ENCODE data around the gene CHST3.

- TF ChIP-seq, protein P1, sequence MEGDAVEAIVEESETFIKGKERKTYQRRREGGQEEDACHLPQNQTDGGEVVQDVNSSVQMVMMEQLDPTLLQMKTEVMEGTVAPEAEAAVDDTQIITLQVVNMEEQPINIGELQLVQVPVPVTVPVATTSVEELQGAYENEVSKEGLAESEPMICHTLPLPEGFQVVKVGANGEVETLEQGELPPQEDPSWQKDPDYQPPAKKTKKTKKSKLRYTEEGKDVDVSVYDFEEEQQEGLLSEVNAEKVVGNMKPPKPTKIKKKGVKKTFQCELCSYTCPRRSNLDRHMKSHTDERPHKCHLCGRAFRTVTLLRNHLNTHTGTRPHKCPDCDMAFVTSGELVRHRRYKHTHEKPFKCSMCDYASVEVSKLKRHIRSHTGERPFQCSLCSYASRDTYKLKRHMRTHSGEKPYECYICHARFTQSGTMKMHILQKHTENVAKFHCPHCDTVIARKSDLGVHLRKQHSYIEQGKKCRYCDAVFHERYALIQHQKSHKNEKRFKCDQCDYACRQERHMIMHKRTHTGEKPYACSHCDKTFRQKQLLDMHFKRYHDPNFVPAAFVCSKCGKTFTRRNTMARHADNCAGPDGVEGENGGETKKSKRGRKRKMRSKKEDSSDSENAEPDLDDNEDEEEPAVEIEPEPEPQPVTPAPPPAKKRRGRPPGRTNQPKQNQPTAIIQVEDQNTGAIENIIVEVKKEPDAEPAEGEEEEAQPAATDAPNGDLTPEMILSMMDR (IDR thresholded peaks at IDR 0.05 in 8 of 11, conservative IDR thresholded peaks at IDR 0.05 in 3 of 11): no peak
- TF ChIP-seq POLR2A (IDR thresholded peaks at IDR 0.05) (no peak), POLR2AphosphoS5 (IDR thresholded peaks at IDR 0.05) (no peak)
Measured at GRCh38 chr10:71939861-71940474, 24.2 kb upstream of the CHST3 start.

All from spleen (tissue), 7 donors.